Stimulated activated naive CD8-positive, alpha-beta T cell treated with anti-CD3 and anti-CD28 coated beads, Interleukin-15, Interleukin-2, amounts not matched to agents 100 ng/mL and 50 ng/mL, for 24 hours (primary cell): Measurements from ENCODE around the gene SLC45A1.
A peak's percentile ranks its signal among the peaks of the same experiment; 100 is the strongest.

Experiments used
- H3K27ac Mint-ChIP-seq: one replicate; pipeline ENCODE4 v1.8.0; 2021; ENCODE audit warnings: mild to moderate bottlenecking, mixed read lengths
- H3K27me3 Mint-ChIP-seq: one replicate; pipeline ENCODE4 v1.8.0; 2021; ENCODE audit warnings: mixed read lengths
- H3K36me3 Mint-ChIP-seq: one replicate; pipeline ENCODE4 v1.8.0; 2021; ENCODE audit warnings: low read depth, mixed read lengths
- H3K4me1 Mint-ChIP-seq: one replicate; pipeline ENCODE4 v1.8.0; 2021; ENCODE audit warnings: low read depth, mixed read lengths
- H3K4me3 Mint-ChIP-seq: one replicate; pipeline ENCODE4 v1.8.0; 2021; ENCODE audit warnings: mild to moderate bottlenecking, mixed read lengths
- H3K9me3 Mint-ChIP-seq: one replicate; pipeline ENCODE4 v1.8.0; 2021; ENCODE audit warnings: mixed read lengths

Gene SLC45A1

GRCh38 chr1:8297245-8297644, 20.7 kb upstream of the SLC45A1 start:
- no peaks in the 10 kb centered on the region for H3K9me3 Mint-ChIP-seq
- no peaks in the 10 kb centered on the region for H3K36me3 Mint-ChIP-seq
- H3K27ac Mint-ChIP-seq = no peak overlapping the region
- H3K4me3 Mint-ChIP-seq = no peak overlapping the region
- no peaks in the 10 kb centered on the region for H3K4me1 Mint-ChIP-seq
- peaks cover 23% of the 10 kb centered on the region for H3K27me3 Mint-ChIP-seq

GRCh38 chr1:8299963-8300362, 18.0 kb upstream of the SLC45A1 start:
- no peaks in the 10 kb centered on the region for H3K36me3 Mint-ChIP-seq
- H3K9me3 Mint-ChIP-seq = no peaks in the 10 kb centered on the region
- H3K4me3 Mint-ChIP-seq = no peak overlapping the region
- H3K27ac Mint-ChIP-seq = no peak overlapping the region
- no peaks in the 10 kb centered on the region for H3K4me1 Mint-ChIP-seq
- H3K27me3 Mint-ChIP-seq = peaks cover 23% of the 10 kb centered on the region

- no peaks in the 10 kb centered on the region for H3K4me1 Mint-ChIP-seq
- H3K9me3 Mint-ChIP-seq = no peaks in the 10 kb centered on the region
- H3K27ac Mint-ChIP-seq = no peak overlapping the region
- no peaks in the 10 kb centered on the region for H3K36me3 Mint-ChIP-seq
- peaks cover 16% of the 10 kb centered on the region for H3K27me3 Mint-ChIP-seq
- H3K4me3 Mint-ChIP-seq = no peak overlapping the region
Observed at GRCh38 chr1:8302081-8302956, 15.6 kb upstream of the SLC45A1 start.

- Mint-ChIP-seq H3K36me3 (no peaks in the 10 kb centered on the region), H3K27me3 (peaks cover 15% of the 10 kb centered on the region), H3K9me3 (no peaks in the 10 kb centered on the region), H3K4me1 (no peaks in the 10 kb centered on the region), H3K27ac (no peak overlapping the region), H3K4me3 (no peak overlapping the region)
Observed at GRCh38 chr1:8303141-8303540, 14.8 kb upstream of the SLC45A1 start.

GRCh38 chr1:8303876-8304275, 14.0 kb upstream of the SLC45A1 start:
- peaks cover 12% of the 10 kb centered on the region for H3K27me3 Mint-ChIP-seq
- no peaks in the 10 kb centered on the region for H3K9me3 Mint-ChIP-seq
- H3K27ac Mint-ChIP-seq = no peak overlapping the region
- no peak overlapping the region for H3K4me3 Mint-ChIP-seq
- H3K4me1 Mint-ChIP-seq = no peaks in the 10 kb centered on the region
- H3K36me3 Mint-ChIP-seq = no peaks in the 10 kb centered on the region

GRCh38 chr1:8307628-8308027, 10.3 kb upstream of the SLC45A1 start:
- Mint-ChIP-seq H3K4me1 (no peaks in the 10 kb centered on the region), H3K36me3 (no peaks in the 10 kb centered on the region), H3K9me3 (no peaks in the 10 kb centered on the region), H3K27me3 (peaks cover 5% of the 10 kb centered on the region), H3K27ac (no peak overlapping the region), H3K4me3 (no peak overlapping the region)

GRCh38 chr1:8311068-8311718, 6.7 kb upstream of the SLC45A1 start:
- H3K9me3 Mint-ChIP-seq = no peaks in the 10 kb centered on the region
- peaks cover 5% of the 10 kb centered on the region for H3K4me1 Mint-ChIP-seq
- H3K4me3 Mint-ChIP-seq = no peak overlapping the region
- H3K27ac Mint-ChIP-seq = no peak overlapping the region
- H3K27me3 Mint-ChIP-seq = peaks cover 23% of the 10 kb centered on the region
- no peaks in the 10 kb centered on the region for H3K36me3 Mint-ChIP-seq

GRCh38 chr1:8312235-8313218, 5.4 kb upstream of the SLC45A1 start:
- Mint-ChIP-seq H3K27ac (no peak overlapping the region), H3K4me1 (peaks cover 7% of the 10 kb centered on the region), H3K36me3 (no peaks in the 10 kb centered on the region), H3K9me3 (no peaks in the 10 kb centered on the region), H3K27me3 (peaks cover 25% of the 10 kb centered on the region), H3K4me3 (no peak overlapping the region)

GRCh38 chr1:8313231-8313630, 4.7 kb upstream of the SLC45A1 start:
- H3K27ac Mint-ChIP-seq = no peak overlapping the region

GRCh38 chr1:8314346-8315280, 3.3 kb upstream of the SLC45A1 start:
- Mint-ChIP-seq H3K4me1 (peaks cover 9% of the 10 kb centered on the region), H3K36me3 (no peaks in the 10 kb centered on the region), H3K27me3 (peaks cover 34% of the 10 kb centered on the region), H3K4me3 (no peak overlapping the region), H3K27ac (no peak overlapping the region), H3K9me3 (no peaks in the 10 kb centered on the region)

More at GRCh38 chr1:8313231-8313630, 4.7 kb upstream of the SLC45A1 start:
- Mint-ChIP-seq H3K9me3 (no peaks in the 10 kb centered on the region), H3K36me3 (no peaks in the 10 kb centered on the region), H3K4me1 (peaks cover 9% of the 10 kb centered on the region), H3K27me3 (peaks cover 25% of the 10 kb centered on the region), H3K4me3 (no peak overlapping the region)

GRCh38 chr1:8315573-8316475, 2.1 kb upstream of the SLC45A1 start:
- Mint-ChIP-seq H3K9me3 (no peaks in the 10 kb centered on the region), H3K27me3 (peaks cover 34% of the 10 kb centered on the region), H3K36me3 (no peaks in the 10 kb centered on the region), H3K4me3 (no peak overlapping the region), H3K27ac (no peak overlapping the region), H3K4me1 (peaks cover 9% of the 10 kb centered on the region)

GRCh38 chr1:8318436-8318835, 522 bp downstream of the SLC45A1 start:
- Mint-ChIP-seq H3K27ac (no peak overlapping the region), H3K4me1 (peaks cover 13% of the 10 kb centered on the region), H3K9me3 (peaks cover 4% of the 10 kb centered on the region), H3K4me3 (peak overlapping the region; percentile 48), H3K27me3 (peaks cover 30% of the 10 kb centered on the region), H3K36me3 (no peaks in the 10 kb centered on the region)

GRCh38 chr1:8321612-8322011, 3.7 kb downstream of the SLC45A1 start:
- Mint-ChIP-seq H3K27me3 (peaks cover 9% of the 10 kb centered on the region), H3K4me1 (peaks cover 8% of the 10 kb centered on the region), H3K27ac (peak overlapping the region; percentile 81), H3K36me3 (no peaks in the 10 kb centered on the region), H3K4me3 (no peak overlapping the region), H3K9me3 (peaks cover 4% of the 10 kb centered on the region)
